DMS 273 (cell line): ENCODE measurements around the gene PFDN2.
A peak's percentile ranks its signal among the peaks of the same experiment; 100 is the strongest.
"Not testable (repeated sequence)": the region's sequence is repeated elsewhere in the genome, so short reads cannot be mapped to it uniquely, and the experiment has no call there.

Experiments used
- DNase-seq: peaks from one replicate; lab custom pipeline; 2025; ENCODE audit not compliant: unreplicated experiment; lab: John Stamatoyannopoulos, UW

Gene PFDN2

GRCh38 chr1:161139766-161140165 is 21.9 kb upstream of the PFDN2 start:
- DNase-seq: peak; percentile 67

GRCh38 chr1:161138431-161138830 is 20.6 kb upstream of the PFDN2 start:
- DNase-seq: no peak

- no peak for DNase-seq
Measured at GRCh38 chr1:161137881-161138280, 20.0 kb upstream of the PFDN2 start.

DNA sequence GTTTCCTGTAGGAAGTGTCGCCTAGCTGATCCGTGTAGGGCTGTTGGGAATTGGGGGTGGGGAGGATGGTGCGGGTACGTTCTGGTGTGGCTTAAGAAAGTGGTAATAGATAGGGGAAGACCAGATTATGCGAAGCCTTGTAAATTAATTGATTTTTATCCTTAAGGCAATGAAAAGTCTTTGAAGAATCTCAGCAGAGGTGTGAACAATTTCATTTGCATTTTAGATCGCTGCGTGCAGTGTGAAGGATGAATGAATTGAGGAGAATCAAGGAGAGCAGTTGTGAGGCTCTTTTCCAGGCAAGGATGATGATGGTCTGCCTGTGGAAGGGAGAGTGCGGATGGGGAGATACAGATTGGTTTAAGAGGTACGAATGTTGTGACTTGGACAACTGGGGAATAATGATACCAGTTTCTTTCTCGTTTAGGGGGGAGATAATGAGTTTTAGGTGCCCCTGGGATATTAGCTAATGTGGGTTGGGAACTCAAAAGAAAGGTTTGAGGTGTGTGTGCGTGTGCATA is 15.4 kb upstream of the PFDN2 start:
- DNase-seq: no peak

DNA sequence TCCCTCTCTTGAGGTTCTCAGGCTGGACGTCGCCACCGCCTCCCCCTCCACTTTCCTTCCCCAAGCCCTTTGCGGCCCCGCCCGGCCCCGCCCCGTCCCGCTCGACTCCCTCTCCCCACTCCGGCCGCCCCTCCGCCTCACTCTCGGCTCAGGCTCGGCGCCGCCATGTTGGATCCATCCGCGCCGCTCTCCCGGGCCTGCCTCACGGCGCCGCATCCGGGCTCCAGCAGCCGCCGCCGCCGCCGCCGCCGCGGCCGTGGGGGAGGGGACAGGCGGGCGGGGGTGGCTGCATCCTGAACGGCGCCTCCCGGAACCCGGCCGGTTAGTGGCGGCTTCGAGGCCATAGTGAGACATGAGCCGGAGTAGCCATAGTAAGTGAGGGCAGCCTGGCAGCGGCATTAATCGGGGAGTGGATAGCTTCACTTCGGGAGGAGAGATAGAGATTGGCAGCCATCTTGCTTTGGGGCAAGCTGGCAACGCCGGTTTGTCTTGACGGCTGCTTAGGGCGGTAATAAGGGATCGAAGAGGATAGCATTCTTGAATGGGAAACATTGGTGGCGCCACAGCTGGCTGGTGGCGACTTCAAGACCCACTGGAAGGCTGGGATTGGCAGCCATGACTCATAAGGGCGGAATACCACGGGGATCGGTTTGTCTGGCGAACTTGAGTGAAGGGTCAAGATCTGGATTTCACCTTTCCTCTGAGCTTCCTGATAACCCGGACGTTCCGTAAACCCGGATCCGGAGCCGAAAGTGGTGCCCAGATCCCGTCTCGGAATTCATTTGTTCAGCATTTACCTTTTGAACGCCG is 14.8 kb upstream of the PFDN2 start, which contains the start of gene DEDD:
DEDD (minus strand) TSS at position 258 of the 810 bp plus-strand sequence. CDS start 8,205 bp downstream, outside the sequence.
- peak; percentile 98 for DNase-seq

- peak; percentile 44 for DNase-seq
Measured at GRCh38 chr1:161131523-161132409, 13.9 kb upstream of the PFDN2 start.

- no peak for DNase-seq
Measured at GRCh38 chr1:161130266-161130665, 12.4 kb upstream of the PFDN2 start.

- DNase-seq: no peak
Measured at GRCh38 chr1:161128591-161129420, 11.0 kb upstream of the PFDN2 start.

DNA sequence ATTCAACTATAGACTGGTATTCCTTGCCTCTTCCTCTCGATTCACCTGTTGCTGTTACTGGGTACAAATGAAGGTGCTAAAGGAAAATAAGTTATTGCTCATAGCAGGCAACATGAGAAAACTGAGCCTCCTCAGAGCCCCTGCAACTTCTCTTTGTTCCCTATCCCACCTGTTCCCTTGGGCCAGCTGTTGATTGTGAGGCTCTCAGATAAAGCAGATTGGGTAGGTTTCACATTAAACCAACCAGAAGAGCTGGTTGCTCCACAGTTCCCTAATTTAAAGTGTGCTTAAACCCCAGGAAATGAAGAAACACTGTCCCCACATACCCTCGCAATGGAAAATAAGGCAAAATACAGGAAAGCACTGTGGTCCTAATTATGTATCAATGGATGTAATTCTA is 9.8 kb upstream of the PFDN2 start:
- no peak for DNase-seq

- no peak for DNase-seq
Measured at GRCh38 chr1:161122967-161123366, 5.1 kb upstream of the PFDN2 start.

- DNase-seq: no peak
Measured at GRCh38 chr1:161121834-161122233, 4.0 kb upstream of the PFDN2 start.

DNA sequence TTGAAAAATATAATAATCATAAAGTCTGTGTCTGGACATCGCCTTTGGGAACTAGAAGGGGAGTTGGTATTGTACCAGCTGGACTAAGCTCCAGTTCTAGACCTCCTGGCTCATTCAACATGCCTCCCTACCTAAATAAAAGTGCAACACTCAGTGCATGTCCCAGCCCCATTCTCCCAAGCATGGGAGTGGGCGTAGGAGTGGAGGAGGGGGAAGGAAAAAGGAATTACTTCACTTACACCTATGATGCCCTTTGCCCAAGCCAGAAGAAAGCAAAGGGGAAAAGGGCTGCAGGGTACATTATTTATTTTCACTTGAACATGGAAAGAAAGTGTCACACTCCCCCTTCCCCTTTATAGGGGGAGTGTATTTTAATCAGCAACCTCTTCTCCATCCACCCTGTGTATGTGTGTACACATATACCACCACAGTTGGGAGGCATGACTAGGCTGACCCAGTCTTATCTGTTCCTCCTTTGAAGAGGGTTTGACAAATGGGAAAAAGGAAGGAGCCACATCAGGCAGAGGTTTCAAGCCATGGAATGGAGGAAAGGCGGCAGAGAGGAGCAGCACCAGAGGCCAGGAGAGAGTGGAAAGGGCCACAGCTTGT is 3.3 kb upstream of the PFDN2 start:
- DNase-seq: no peak

DNA sequence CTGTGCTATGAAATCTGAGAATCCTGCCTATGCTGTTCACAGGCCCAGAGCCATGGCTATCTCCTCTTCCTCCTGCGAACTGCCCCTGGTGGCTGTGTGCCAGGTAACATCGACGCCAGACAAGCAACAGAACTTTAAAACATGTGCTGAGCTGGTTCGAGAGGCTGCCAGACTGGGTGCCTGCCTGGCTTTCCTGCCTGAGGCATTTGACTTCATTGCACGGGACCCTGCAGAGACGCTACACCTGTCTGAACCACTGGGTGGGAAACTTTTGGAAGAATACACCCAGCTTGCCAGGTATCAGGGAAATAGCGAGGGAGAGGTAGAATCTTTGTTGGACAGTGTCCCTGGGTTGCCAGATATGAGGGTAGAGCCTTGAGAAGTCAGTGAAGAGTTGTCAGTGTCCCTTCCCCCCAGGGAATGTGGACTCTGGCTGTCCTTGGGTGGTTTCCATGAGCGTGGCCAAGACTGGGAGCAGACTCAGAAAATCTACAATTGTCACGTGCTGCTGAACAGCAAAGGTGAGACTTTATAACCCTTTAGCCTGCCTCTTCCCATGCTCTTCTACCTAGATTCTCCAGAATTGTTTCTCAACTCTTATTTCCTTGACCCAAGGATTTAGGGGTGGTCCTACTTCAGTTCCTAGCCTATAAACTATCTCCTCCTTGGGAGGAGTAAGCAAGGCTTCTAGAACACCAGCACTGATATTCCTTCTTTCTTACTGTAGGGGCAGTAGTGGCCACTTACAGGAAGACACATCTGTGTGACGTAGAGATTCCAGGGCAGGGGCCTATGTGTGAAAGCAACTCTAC is 1.5 kb upstream of the PFDN2 start:
- peak; percentile 58 for DNase-seq

DNA sequence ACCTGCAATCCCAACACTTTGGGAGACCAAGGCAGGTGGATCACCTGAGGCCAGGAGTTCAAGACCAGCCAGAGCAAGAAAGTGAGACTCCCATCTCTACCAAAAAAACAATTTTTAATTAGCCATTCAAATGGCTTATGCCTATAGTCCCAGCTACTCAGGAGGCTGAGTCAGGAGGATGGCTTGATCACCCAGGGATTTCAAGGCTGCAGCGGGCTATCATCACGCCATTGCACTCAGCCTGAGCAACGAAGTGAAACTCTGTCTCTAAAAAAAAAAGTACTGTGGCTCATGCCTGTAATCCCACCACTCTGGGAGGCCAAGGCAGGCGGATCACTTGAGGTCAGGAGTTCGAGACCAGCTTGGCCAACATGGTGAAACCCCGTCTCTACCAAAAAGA is 1.9 kb downstream of the PFDN2 start:
- not testable (repeated sequence) for DNase-seq

DNA sequence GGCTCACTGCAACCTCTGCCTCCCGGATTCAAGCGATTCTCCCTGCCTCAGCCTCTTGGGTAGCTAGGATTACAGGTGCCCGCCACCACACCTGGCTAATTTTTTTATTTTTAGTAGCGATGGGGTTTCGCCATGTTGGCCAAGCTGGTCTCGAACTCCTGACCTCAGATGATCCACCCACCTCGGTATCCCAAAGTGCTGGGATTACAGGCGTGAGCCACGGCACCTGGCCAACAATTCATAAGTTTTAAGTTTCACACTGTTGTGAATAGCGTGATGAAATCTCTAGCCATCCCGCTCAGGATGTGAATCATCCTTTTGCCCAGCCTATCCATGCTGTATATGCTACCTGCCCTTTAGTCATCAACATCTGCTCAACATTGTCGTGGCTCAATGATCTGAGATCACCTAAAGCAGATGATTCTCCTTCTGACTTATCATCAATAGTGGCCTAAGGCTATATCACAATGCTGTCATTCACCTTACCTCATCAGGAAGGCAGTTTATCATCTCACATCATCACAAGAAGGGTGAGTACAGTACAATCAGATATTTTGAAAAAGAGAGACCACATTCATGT is 2.6 kb downstream of the PFDN2 start:
- peak; percentile 45 for DNase-seq

GRCh38 chr1:161114556-161114955 is 3.3 kb downstream of the PFDN2 start:
- DNase-seq: no peak

GRCh38 chr1:161113915-161114314 is 3.9 kb downstream of the PFDN2 start:
- DNase-seq: no peak

DNA sequence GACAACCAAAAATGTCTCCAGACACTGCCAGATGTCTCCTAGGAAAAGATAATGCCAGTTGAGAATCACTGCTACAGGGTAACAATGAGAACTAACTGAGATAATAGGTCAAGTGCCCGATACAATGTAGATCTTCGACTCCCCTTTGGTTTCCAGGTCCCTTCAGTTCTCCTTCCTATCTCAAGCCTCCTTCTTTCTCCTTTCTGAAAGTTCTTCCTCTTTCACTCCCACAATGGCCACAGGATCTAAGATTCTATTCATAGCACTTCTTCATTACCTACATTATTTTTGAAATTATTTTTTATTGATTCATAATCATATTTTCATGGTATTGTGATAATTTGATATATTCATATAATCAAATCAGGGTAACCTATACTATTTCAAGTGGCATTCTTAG is 6.3 kb downstream of the PFDN2 start:
- no peak for DNase-seq

- no peak for DNase-seq
Measured at GRCh38 chr1:161111117-161111516, 6.7 kb downstream of the PFDN2 start.
